Choroid plexus epithelial cell (primary cell): ENCODE results near the gene SLC7A14.

Experiments used
- DNase-seq: peaks from one replicate; pipeline ENCODE4 v3.0.0-alpha.2; 2010; ENCODE audit warnings: low read depth
- H3K4me3 ChIP-seq: 2 replicates; pipeline ENCODE4 v1.5.1; 2011; ENCODE audit warnings: low read depth, mild to moderate bottlenecking, control low read depth, low read length, moderate library complexity
- CTCF ChIP-seq: conservative IDR thresholded peaks from 2 replicates; pipeline ENCODE4 v1.5.1; 2011; ENCODE audit warnings: low read depth, mild to moderate bottlenecking, control low read depth, inconsistent platforms, low read length, moderate library complexity

Gene SLC7A14

DNA sequence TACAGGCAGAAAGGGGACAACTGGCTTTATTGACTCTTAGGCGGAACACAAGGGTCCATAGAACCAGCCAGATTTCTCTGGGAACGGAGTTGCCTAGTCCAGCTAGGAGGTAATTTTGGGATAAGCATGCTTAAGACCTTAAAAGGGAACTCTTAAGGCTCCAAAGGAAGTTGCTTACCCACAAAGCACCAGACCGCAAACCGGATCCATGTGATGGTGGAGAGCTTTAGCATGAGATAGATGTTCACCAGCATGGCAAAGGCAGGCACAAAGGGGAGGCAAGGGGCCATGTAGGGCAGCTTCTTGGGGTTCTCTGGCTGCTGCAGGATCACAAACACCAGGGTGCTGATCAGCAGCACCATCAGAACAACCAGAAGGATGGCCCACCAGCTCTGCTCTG, 105.8 kb downstream of the SLC7A14 start:
- no peak for DNase-seq

GRCh38 chr3:170477395-170477794, 108.5 kb downstream of the SLC7A14 start:
- no peak for TF ChIP-seq CTCF
- no peak for DNase-seq
- H3K4me3 ChIP-seq, result no peak overlapping the region

More for the DNA sequence above, 105.8 kb downstream of the SLC7A14 start:
- no peak overlapping the region for H3K4me3 ChIP-seq
- no peak for TF ChIP-seq CTCF

- no peak for DNase-seq
- TF ChIP-seq CTCF, result no peak
- no peak overlapping the region for H3K4me3 ChIP-seq
These were observed 109.6 kb downstream of the SLC7A14 start for GRCh38 chr3:170476291-170476690.

GRCh38 chr3:170475092-170475685, 110.7 kb downstream of the SLC7A14 start:
- no peak for DNase-seq
- TF ChIP-seq CTCF, result no peak
- H3K4me3 ChIP-seq, result no peak overlapping the region

- no peak for TF ChIP-seq CTCF
- H3K4me3 ChIP-seq, result no peak overlapping the region
- no peak for DNase-seq
These were observed 112.5 kb downstream of the SLC7A14 start for GRCh38 chr3:170473358-170473757.

GRCh38 chr3:170471149-170471548, 114.7 kb downstream of the SLC7A14 start:
- no peak overlapping the region for H3K4me3 ChIP-seq
- no peak for DNase-seq
- no peak for TF ChIP-seq CTCF
